Neutrophil (primary cell): ENCODE measurements around the gene CLMN.

Source experiments
- H3K27ac ChIP-seq: fragments of 200-600 bp; sonication (generic); 2 replicates; pipeline ENCODE4 v1.5.1; 2016; ENCODE audit warnings: mild to moderate bottlenecking, moderate library complexity
- H3K27me3 ChIP-seq: fragments of 200-600 bp; sonication (generic); 2 replicates; pipeline ENCODE4 v1.6.0; 2016; ENCODE audit warnings: mild to moderate bottlenecking
- H3K36me3 ChIP-seq: fragments of 200-600 bp; sonication (generic); 2 replicates; pipeline ENCODE4 v1.5.1; 2017
- H3K4me1 ChIP-seq, 2 experiments: fragments of 200-600 bp in 1 of 2; sonication (generic) in 1 of 2; 1 replicate in 1 of 2; 2 replicates in 1 of 2; pipeline versions ENCODE4 v1.5.1 to v1.6.1; 2013 to 2016; ENCODE audit warnings: low read depth in 1 of 2, low read length in 1 of 2, mild to moderate bottlenecking in 1 of 2, moderate library complexity in 1 of 2; ENCODE audit not compliant: control insufficient read depth in 1 of 2, insufficient read depth in 1 of 2
- H3K4me3 ChIP-seq, 2 experiments: fragments of 200-600 bp in 1 of 2; sonication (generic) in 1 of 2; 1 replicate in 1 of 2; 2 replicates in 1 of 2; pipeline ENCODE4 v1.5.1; 2013 to 2016; ENCODE audit warnings: low read depth in 1 of 2, low read length in 1 of 2, mild to moderate bottlenecking in 1 of 2, moderate library complexity in 1 of 2
- H3K9me3 ChIP-seq: fragments of 200-600 bp; sonication (generic); 2 replicates; pipeline ENCODE4 v1.5.1; 2016
- CTCF ChIP-seq: fragments of 200-600 bp; sonication (generic); IDR thresholded peaks from 2 replicates; pipeline ENCODE4 v1.5.1; 2016; ENCODE audit warnings: antibody characterized with exemption

The CLMN gene

GRCh38 chr14:95323917-95324316 is 4.2 kb upstream of the CLMN start:
- peaks cover 50% of the 10 kb centered on the region for H3K27me3 ChIP-seq
- TF ChIP-seq CTCF = no peak
- H3K27ac ChIP-seq = no peak overlapping the region
- H3K4me1 ChIP-seq = peaks cover 6 to 7% of the 10 kb centered on the region in 2 experiments
- no peaks in the 10 kb centered on the region for H3K36me3 ChIP-seq
- no peaks in the 10 kb centered on the region for H3K9me3 ChIP-seq
- no peak overlapping the region for H3K4me3 ChIP-seq

- Histone ChIP-seq H3K9me3 (no peaks in the 10 kb centered on the region), H3K27me3 (peaks cover 54% of the 10 kb centered on the region), H3K4me3 (no peak overlapping the region), H3K36me3 (no peaks in the 10 kb centered on the region), H3K27ac (no peak overlapping the region), H3K4me1 (peaks cover 6 to 12% of the 10 kb centered on the region in 2 experiments)
- no peak for TF ChIP-seq CTCF
Measured at GRCh38 chr14:95323361-95323760, 3.7 kb upstream of the CLMN start.

- no peak overlapping the region for H3K4me3 ChIP-seq
- H3K27ac ChIP-seq = no peak overlapping the region
- H3K9me3 ChIP-seq = no peaks in the 10 kb centered on the region
- H3K36me3 ChIP-seq = no peaks in the 10 kb centered on the region
- H3K27me3 ChIP-seq = peaks cover 61% of the 10 kb centered on the region
- peaks cover 6 to 13% of the 10 kb centered on the region in 2 experiments for H3K4me1 ChIP-seq
- TF ChIP-seq CTCF = no peak
Measured at GRCh38 chr14:95322651-95323050, 2.9 kb upstream of the CLMN start.

GRCh38 chr14:95321693-95322455 is 2.2 kb upstream of the CLMN start:
- TF ChIP-seq CTCF = no peak
- Histone ChIP-seq H3K4me1 (peaks cover 6 to 13% of the 10 kb centered on the region in 2 experiments), H3K4me3 (no peak overlapping the region), H3K9me3 (no peaks in the 10 kb centered on the region), H3K27me3 (peaks cover 69% of the 10 kb centered on the region), H3K36me3 (no peaks in the 10 kb centered on the region), H3K27ac (no peak overlapping the region)

- Histone ChIP-seq H3K4me3 (no peak overlapping the region), H3K9me3 (no peaks in the 10 kb centered on the region), H3K4me1 (peaks cover 6 to 13% of the 10 kb centered on the region in 2 experiments), H3K27me3 (peaks cover 77% of the 10 kb centered on the region), H3K36me3 (no peaks in the 10 kb centered on the region), H3K27ac (no peak overlapping the region)
- no peak for TF ChIP-seq CTCF
Measured at GRCh38 chr14:95320955-95321600, 1.4 kb upstream of the CLMN start.
